ENCODE measurements around the gene SAMD13. TPM values are rescaled to one million over a fixed set of nuclear protein-coding genes. Genes with fewer than 3 reads are reported as not detected.
A peak's percentile ranks its signal among the peaks of the same experiment; 100 is the strongest.

The SAMD13 gene
- total RNA-seq, 1 donor from 2014 or later: 0.93 TPM

DNA sequence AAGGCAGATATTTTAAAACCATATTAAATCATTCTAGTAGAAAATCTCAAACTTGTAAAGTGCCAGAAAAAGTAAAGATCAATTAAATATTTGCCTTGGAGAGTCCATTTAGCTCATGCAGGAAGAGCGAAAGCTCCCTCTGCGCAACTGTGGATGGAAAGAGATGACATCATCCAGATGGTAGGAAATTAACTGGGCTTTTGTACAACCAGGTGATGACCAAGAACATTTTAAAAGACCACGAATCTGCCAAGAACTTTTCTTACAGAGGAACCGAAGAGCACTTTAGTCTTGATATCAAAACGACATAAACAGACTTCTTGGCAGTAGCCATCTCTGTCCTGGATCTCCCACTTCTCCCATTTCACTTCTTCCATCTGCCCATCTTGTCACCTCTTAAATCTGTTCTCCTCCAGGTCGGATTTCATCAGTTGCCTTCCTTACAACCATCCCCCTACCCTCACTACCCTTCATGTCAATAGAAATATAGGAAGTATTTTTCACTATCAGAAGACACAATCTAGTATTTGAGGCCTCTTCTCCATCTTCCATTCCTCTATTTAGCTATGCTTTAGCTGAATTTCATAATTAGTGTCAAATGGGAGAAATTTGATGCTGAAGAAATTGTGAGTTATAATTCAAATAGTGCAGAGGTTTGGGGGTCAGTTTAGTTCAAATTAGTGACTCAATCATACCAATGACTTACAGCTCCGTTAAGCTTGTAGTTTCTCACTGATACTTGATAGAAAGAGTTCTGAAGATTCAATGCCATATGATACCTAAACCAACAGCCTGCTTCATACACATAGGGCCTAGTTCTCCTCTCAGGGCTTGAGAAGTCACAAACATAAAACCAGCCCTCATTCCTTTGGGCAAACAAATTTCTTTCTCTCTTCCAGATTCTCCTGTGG, 74.7 kb downstream of the SAMD13 start:
- Mint-ChIP-seq H3K27me3 (ENCODE audit: low read depth, unreplicated experiment) (peaks cover 2% of the 10 kb centered on the region), H3K4me3 (ENCODE audit: unreplicated experiment) (no peak overlapping the region), H3K9me3 (ENCODE audit: unreplicated experiment) (no peaks in the 10 kb centered on the region), H3K36me3 (ENCODE audit: low read depth, unreplicated experiment) (no peaks in the 10 kb centered on the region), H3K4me1 (ENCODE audit: low read depth, unreplicated experiment) (peaks cover 9% of the 10 kb centered on the region), H3K27ac (ENCODE audit: unreplicated experiment) (no peak overlapping the region)
- Histone ChIP-seq H3K4me3 (ENCODE audit: insufficient read depth, low read depth, low read length) (no peak overlapping the region), H3K36me3 (ENCODE audit: insufficient read depth, low read length) (no peaks in the 10 kb centered on the region), H3K79me2 (ENCODE audit: insufficient read depth, low read length) (no peaks in the 10 kb centered on the region), H3K9ac (ENCODE audit: low read length) (no peak overlapping the region), H3K27ac (ENCODE audit: low read depth, low read length) (no peak overlapping the region), H3K27me3 (ENCODE audit: insufficient read depth, low read length) (no peaks in the 10 kb centered on the region), H3K4me1 (ENCODE audit: insufficient read depth, low read length) (peaks cover 30% of the 10 kb centered on the region), H4K20me1 (ENCODE audit: insufficient read depth, low read length) (no peaks in the 10 kb centered on the region), H3K9me3 (ENCODE audit: insufficient read depth, low read depth, low read length) (no peaks in the 10 kb centered on the region), H3K4me2 (ENCODE audit: low read length) (no peak overlapping the region), H2AFZ (ENCODE audit: low read depth, low read length) (peak overlapping the region; percentile 12)
- TF ChIP-seq EZH2 (IDR thresholded peaks at IDR 0.05; ENCODE audit: insufficient read depth, low read length) (no peak), CTCF (IDR thresholded peaks at IDR 0.05; ENCODE audit: insufficient read depth, low read depth, low read length) (no peak)
- FAIRE-seq (no peak), DNase-seq (ENCODE audit: low read depth) (no peak)

DNA sequence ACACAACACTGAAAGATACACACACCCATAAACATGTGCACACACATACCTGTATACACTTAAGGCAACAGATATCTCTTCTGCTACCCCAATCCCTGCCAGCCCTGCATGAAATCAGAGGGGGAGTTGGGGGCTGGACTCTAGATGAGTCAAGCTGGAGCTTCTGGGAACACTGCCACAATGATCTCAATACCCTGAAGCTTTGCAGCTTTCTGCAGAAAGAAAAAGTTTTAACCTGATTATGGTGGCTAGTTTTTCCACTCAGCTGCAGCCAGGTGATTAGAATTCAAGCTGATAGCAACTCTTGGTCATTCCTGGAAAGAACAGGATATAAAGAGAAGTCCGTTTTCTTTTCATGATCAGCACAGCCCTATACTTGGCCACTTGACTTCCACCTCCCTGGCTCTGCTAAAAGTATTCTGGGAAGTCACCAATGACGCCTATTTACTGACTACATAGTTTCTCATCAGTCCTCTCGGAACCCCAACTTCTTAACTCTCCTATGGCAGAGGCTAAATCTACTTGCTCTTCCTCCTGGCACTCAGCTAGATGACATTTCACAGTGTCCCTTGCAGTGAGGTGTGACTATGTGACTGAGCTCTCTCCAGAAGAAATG, 76.1 kb downstream of the SAMD13 start:
- Histone ChIP-seq H3K36me3 (ENCODE audit: insufficient read depth, low read length) (no peaks in the 10 kb centered on the region), H3K27ac (ENCODE audit: low read depth, low read length) (no peak overlapping the region), H3K9me3 (ENCODE audit: insufficient read depth, low read depth, low read length) (no peaks in the 10 kb centered on the region), H3K9ac (ENCODE audit: low read length) (no peak overlapping the region), H3K4me2 (ENCODE audit: low read length) (peak overlapping the region; percentile 45), H2AFZ (ENCODE audit: low read depth, low read length) (no peak overlapping the region), H3K79me2 (ENCODE audit: insufficient read depth, low read length) (no peaks in the 10 kb centered on the region), H3K27me3 (ENCODE audit: insufficient read depth, low read length) (no peaks in the 10 kb centered on the region), H3K4me3 (ENCODE audit: insufficient read depth, low read depth, low read length) (no peak overlapping the region), H3K4me1 (ENCODE audit: insufficient read depth, low read length) (peaks cover 40% of the 10 kb centered on the region), H4K20me1 (ENCODE audit: insufficient read depth, low read length) (no peaks in the 10 kb centered on the region)
- H3K27ac Mint-ChIP-seq (ENCODE audit: unreplicated experiment): no peak overlapping the region
- FAIRE-seq (no peak), DNase-seq (ENCODE audit: low read depth) (peak; percentile 90)
- peaks cover 2% of the 10 kb centered on the region for H3K27me3 Mint-ChIP-seq (ENCODE audit: low read depth, unreplicated experiment)
- peaks cover 12% of the 10 kb centered on the region for H3K4me1 Mint-ChIP-seq (ENCODE audit: low read depth, unreplicated experiment)
- no peaks in the 10 kb centered on the region for H3K9me3 Mint-ChIP-seq (ENCODE audit: unreplicated experiment)
- TF ChIP-seq EZH2 (IDR thresholded peaks at IDR 0.05; ENCODE audit: insufficient read depth, low read length) (no peak), CTCF (IDR thresholded peaks at IDR 0.05; ENCODE audit: insufficient read depth, low read depth, low read length) (no peak)
- H3K4me3 Mint-ChIP-seq (ENCODE audit: unreplicated experiment): no peak overlapping the region
- no peaks in the 10 kb centered on the region for H3K36me3 Mint-ChIP-seq (ENCODE audit: low read depth, unreplicated experiment)
